GM12878 (cell line): ENCODE data around the gene COX17. TPM values are rescaled to one million over a fixed set of nuclear protein-coding genes. Genes with fewer than 3 reads are reported as not detected.

Experiments used
- BMI1 ChIP-seq: fragments of 450-650 bp; IDR thresholded peaks from 2 replicates; pipeline ENCODE4 v1.6.1; 2016; ENCODE audit warnings: mild to moderate bottlenecking, moderate library complexity, borderline replicate concordance
- CBFB ChIP-seq: IDR thresholded peaks from 2 replicates; pipeline ENCODE4 v1.6.1; 2016; ENCODE audit warnings: antibody characterized with exemption, low read depth
- ESRRA ChIP-seq: IDR thresholded peaks from 2 replicates; pipeline ENCODE4 v1.6.1; 2012; ENCODE audit warnings: mild to moderate bottlenecking, low read length, improper control_type of control experiment
- GATAD2B ChIP-seq: fragments of 450-650 bp; conservative IDR thresholded peaks from 2 replicates; pipeline ENCODE4 v1.6.1; 2017; ENCODE audit warnings: low read depth, mild to moderate bottlenecking, moderate library complexity
- HDAC6 ChIP-seq: fragments of 200-600 bp; sonication (generic); IDR thresholded peaks from one replicate; pipeline ENCODE4 v1.8.0; 2017; ENCODE audit warnings: antibody characterized with exemption; ENCODE audit not compliant: unreplicated experiment
- JUNB ChIP-seq: IDR thresholded peaks from 2 replicates; pipeline ENCODE4 v1.6.1; 2016; ENCODE audit warnings: antibody characterized with exemption, mild to moderate bottlenecking
- NFYB ChIP-seq: IDR thresholded peaks from 2 replicates; pipeline ENCODE4 v1.6.1; 2011; ENCODE audit warnings: low read depth, mild to moderate bottlenecking, low read length, improper control_type of control experiment, moderate library complexity; ENCODE audit not compliant: insufficient read depth
- PBX3 ChIP-seq: IDR thresholded peaks from 2 replicates; pipeline ENCODE4 v1.6.1; 2011; ENCODE audit warnings: mild to moderate bottlenecking, low read depth, low read length, moderate library complexity; ENCODE audit not compliant: insufficient replicate concordance
- SMAD5 ChIP-seq: IDR thresholded peaks from 2 replicates; pipeline ENCODE4 v1.6.1; 2016; ENCODE audit warnings: antibody characterized with exemption, low read depth
- ZNF24 ChIP-seq: fragments of 450-650 bp; IDR thresholded peaks from 2 replicates; pipeline ENCODE4 v1.6.1; 2017; ENCODE audit warnings: antibody characterized with exemption, mild to moderate bottlenecking
- ZNF622 ChIP-seq: fragments of 450-650 bp; IDR thresholded peaks from 2 replicates; pipeline ENCODE4 v1.6.1; 2017; ENCODE audit warnings: mild to moderate bottlenecking, inconsistent platforms
- polyA plus RNA-seq, 11 experiments: library from polyadenylated mRNA; depleted of rRNA in 4 of 11; unstranded in 6 of 11; stranded (reverse) in 5 of 11; fragments of >200 nt; fragmentation: Nextera tagmentation in 4 of 11; fragmentation: Illumina TruSeq in 1 of 11; extraction: Ambion mirVana in 4 of 11; extraction: Trizol in 1 of 11; gene quantifications; 1 replicate in 1 of 11; 2 replicates in 10 of 11; pipeline versions ENCODE4 v1.2.1 to v1.2.3, GENCODE V29; 2011 to 2016; ENCODE audit warnings: inconsistent platforms in 2 of 11, missing spikeins in 2 of 11, low read depth in 1 of 11
- total RNA-seq, 4 experiments: library from RNA; depleted of rRNA in 3 of 4; stranded (reverse); fragments of >200 nt in 3 of 4; fragmentation: Illumina TruSeq in 1 of 4; extraction: Trizol in 1 of 4; gene quantifications; 2 replicates each; pipeline versions ENCODE4 v1.2.1 to v1.2.3, GENCODE V29; 2013 to 2021
- TF ChIP-seq, protein P1 (sequence below): fragments of 450-650 bp; IDR thresholded peaks from 2 replicates; pipeline ENCODE4 v1.6.1; 2014; ENCODE audit warnings: mild to moderate bottlenecking
- TF ChIP-seq, protein P2 (sequence below): fragments of 450-650 bp; formaldehyde crosslinking; IDR thresholded peaks from 2 replicates; pipeline ENCODE4 v1.4.0; 2020; ENCODE audit warnings: mild to moderate bottlenecking, moderate library complexity
- TF ChIP-seq, protein P3 (sequence below): fragments of 450-650 bp; IDR thresholded peaks from 2 replicates; pipeline ENCODE4 v1.6.1; 2018; ENCODE audit warnings: borderline replicate concordance, mild to moderate bottlenecking; ENCODE audit not compliant: partially characterized antibody
- TF ChIP-seq, protein P4 (sequence below): IDR thresholded peaks from 2 replicates; pipeline ENCODE4 v1.6.1; 2011; ENCODE audit warnings: borderline replicate concordance, low read depth, mild to moderate bottlenecking, moderate library complexity, low read length; ENCODE audit not compliant: insufficient read depth, poor library complexity, severe bottlenecking
- TF ChIP-seq, protein P5 (sequence below): fragments of 450-650 bp; IDR thresholded peaks from 2 replicates; pipeline ENCODE4 v1.6.1; 2017; ENCODE audit warnings: mild to moderate bottlenecking, moderate library complexity

COX17 gene
- total and polyA plus RNA-seq, 10 of the 15 experiments (the other 5 are each of a cell fraction or from before 2014, with no cell fraction given): 111 to 717 (median 243) TPM

DNA sequence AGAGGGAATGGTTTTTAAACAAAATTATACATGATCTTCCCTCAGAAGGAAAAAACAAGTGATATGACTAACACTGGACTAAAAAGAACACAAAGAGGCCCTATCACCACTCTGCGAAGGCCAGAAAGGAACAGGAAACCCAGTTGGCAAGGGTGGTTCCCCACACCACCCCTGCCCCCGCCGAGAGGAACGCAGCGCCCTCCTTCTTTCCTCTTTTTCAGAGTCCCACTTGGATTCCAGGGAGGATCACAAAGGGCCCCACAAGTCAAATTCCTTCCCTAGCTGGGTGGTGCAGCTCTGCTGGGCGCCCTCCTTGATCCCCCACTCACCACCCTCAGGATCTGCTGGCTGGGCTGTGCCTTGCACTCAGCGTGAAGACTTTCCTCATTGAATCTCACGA, 49.7 kb downstream of the COX17 start (continued):
- no peak for TF ChIP-seq BMI1
- no peak for TF ChIP-seq ESRRA
- TF ChIP-seq NFYB: no peak
- TF ChIP-seq PBX3: no peak
- TF ChIP-seq, protein P1, sequence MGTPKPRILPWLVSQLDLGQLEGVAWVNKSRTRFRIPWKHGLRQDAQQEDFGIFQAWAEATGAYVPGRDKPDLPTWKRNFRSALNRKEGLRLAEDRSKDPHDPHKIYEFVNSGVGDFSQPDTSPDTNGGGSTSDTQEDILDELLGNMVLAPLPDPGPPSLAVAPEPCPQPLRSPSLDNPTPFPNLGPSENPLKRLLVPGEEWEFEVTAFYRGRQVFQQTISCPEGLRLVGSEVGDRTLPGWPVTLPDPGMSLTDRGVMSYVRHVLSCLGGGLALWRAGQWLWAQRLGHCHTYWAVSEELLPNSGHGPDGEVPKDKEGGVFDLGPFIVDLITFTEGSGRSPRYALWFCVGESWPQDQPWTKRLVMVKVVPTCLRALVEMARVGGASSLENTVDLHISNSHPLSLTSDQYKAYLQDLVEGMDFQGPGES: no peak
- TF ChIP-seq, protein P2, sequence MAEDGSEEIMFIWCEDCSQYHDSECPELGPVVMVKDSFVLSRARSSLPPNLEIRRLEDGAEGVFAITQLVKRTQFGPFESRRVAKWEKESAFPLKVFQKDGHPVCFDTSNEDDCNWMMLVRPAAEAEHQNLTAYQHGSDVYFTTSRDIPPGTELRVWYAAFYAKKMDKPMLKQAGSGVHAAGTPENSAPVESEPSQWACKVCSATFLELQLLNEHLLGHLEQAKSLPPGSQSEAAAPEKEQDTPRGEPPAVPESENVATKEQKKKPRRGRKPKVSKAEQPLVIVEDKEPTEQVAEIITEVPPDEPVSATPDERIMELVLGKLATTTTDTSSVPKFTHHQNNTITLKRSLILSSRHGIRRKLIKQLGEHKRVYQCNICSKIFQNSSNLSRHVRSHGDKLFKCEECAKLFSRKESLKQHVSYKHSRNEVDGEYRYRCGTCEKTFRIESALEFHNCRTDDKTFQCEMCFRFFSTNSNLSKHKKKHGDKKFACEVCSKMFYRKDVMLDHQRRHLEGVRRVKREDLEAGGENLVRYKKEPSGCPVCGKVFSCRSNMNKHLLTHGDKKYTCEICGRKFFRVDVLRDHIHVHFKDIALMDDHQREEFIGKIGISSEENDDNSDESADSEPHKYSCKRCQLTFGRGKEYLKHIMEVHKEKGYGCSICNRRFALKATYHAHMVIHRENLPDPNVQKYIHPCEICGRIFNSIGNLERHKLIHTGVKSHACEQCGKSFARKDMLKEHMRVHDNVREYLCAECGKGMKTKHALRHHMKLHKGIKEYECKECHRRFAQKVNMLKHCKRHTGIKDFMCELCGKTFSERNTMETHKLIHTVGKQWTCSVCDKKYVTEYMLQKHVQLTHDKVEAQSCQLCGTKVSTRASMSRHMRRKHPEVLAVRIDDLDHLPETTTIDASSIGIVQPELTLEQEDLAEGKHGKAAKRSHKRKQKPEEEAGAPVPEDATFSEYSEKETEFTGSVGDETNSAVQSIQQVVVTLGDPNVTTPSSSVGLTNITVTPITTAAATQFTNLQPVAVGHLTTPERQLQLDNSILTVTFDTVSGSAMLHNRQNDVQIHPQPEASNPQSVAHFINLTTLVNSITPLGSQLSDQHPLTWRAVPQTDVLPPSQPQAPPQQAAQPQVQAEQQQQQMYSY (CRISPR knock-in tag): no peak
- no peak for TF ChIP-seq HDAC6
- no peak for TF ChIP-seq CBFB
- no peak for TF ChIP-seq ZNF622
- TF ChIP-seq ZNF24: no peak
- TF ChIP-seq, protein P3, sequence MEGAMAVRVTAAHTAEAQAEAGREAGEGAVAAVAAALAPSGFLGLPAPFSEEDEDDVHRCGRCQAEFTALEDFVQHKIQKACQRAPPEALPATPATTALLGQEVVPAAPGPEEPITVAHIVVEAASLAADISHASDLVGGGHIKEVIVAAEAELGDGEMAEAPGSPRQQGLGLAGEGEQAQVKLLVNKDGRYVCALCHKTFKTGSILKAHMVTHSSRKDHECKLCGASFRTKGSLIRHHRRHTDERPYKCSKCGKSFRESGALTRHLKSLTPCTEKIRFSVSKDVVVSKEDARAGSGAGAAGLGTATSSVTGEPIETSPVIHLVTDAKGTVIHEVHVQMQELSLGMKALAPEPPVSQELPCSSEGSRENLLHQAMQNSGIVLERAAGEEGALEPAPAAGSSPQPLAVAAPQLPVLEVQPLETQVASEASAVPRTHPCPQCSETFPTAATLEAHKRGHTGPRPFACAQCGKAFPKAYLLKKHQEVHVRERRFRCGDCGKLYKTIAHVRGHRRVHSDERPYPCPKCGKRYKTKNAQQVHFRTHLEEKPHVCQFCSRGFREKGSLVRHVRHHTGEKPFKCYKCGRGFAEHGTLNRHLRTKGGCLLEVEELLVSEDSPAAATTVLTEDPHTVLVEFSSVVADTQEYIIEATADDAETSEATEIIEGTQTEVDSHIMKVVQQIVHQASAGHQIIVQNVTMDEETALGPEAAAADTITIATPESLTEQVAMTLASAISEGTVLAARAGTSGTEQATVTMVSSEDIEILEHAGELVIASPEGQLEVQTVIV: no peak
- TF ChIP-seq, protein P4, sequence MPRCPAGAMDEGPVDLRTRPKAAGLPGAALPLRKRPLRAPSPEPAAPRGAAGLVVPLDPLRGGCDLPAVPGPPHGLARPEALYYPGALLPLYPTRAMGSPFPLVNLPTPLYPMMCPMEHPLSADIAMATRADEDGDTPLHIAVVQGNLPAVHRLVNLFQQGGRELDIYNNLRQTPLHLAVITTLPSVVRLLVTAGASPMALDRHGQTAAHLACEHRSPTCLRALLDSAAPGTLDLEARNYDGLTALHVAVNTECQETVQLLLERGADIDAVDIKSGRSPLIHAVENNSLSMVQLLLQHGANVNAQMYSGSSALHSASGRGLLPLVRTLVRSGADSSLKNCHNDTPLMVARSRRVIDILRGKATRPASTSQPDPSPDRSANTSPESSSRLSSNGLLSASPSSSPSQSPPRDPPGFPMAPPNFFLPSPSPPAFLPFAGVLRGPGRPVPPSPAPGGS: peak; percentile 54
- 0 out of 2 replicates have a peak, but pooled peaks have one; percentile 14 for TF ChIP-seq JUNB
- TF ChIP-seq, protein P5, sequence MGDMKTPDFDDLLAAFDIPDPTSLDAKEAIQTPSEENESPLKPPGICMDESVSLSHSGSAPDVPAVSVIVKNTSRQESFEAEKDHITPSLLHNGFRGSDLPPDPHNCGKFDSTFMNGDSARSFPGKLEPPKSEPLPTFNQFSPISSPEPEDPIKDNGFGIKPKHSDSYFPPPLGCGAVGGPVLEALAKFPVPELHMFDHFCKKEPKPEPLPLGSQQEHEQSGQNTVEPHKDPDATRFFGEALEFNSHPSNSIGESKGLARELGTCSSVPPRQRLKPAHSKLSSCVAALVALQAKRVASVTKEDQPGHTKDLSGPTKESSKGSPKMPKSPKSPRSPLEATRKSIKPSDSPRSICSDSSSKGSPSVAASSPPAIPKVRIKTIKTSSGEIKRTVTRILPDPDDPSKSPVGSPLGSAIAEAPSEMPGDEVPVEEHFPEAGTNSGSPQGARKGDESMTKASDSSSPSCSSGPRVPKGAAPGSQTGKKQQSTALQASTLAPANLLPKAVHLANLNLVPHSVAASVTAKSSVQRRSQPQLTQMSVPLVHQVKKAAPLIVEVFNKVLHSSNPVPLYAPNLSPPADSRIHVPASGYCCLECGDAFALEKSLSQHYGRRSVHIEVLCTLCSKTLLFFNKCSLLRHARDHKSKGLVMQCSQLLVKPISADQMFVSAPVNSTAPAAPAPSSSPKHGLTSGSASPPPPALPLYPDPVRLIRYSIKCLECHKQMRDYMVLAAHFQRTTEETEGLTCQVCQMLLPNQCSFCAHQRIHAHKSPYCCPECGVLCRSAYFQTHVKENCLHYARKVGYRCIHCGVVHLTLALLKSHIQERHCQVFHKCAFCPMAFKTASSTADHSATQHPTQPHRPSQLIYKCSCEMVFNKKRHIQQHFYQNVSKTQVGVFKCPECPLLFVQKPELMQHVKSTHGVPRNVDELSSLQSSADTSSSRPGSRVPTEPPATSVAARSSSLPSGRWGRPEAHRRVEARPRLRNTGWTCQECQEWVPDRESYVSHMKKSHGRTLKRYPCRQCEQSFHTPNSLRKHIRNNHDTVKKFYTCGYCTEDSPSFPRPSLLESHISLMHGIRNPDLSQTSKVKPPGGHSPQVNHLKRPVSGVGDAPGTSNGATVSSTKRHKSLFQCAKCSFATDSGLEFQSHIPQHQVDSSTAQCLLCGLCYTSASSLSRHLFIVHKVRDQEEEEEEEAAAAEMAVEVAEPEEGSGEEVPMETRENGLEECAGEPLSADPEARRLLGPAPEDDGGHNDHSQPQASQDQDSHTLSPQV: no peak
- no peak for TF ChIP-seq GATAD2B
- no peak for TF ChIP-seq SMAD5
